B cell (primary cell): Measurements from ENCODE around the gene APOL3.
"Not testable (repeated sequence)": the region's sequence is repeated elsewhere in the genome, so short reads cannot be mapped to it uniquely, and the experiment has no call there.

Experiments
- EZH2 ChIP-seq: IDR thresholded peaks from 2 replicates; pipeline ENCODE4 v1.6.1; 2012; ENCODE audit warnings: borderline replicate concordance, low read depth, mild to moderate bottlenecking, moderate library complexity, low read length; ENCODE audit not compliant: insufficient read depth, poor library complexity, severe bottlenecking
- TF ChIP-seq, protein P1 (sequence below): fragments of 200-600 bp; IDR thresholded peaks from one replicate; pipeline ENCODE4 v1.8.0; 2022; ENCODE audit warnings: antibody characterized with exemption, mild to moderate bottlenecking

DNA sequence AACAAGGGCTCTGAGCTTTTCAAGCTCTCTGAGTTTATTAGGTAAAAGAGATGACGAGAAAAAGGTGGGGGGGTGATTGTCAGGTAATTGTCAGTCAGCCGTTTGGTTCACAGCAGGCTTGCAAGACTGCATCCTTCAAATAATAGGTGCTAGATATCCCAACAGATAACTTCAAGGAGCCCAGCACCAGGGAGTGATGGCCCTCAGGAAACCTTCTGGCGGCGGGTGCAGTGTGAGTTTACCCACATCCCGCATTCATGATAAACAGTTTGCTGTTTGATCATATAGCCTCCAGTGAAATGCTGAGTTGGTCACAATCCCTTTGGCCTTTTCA, 1.2 kb upstream of the APOL3 start:
- TF ChIP-seq, protein P1, sequence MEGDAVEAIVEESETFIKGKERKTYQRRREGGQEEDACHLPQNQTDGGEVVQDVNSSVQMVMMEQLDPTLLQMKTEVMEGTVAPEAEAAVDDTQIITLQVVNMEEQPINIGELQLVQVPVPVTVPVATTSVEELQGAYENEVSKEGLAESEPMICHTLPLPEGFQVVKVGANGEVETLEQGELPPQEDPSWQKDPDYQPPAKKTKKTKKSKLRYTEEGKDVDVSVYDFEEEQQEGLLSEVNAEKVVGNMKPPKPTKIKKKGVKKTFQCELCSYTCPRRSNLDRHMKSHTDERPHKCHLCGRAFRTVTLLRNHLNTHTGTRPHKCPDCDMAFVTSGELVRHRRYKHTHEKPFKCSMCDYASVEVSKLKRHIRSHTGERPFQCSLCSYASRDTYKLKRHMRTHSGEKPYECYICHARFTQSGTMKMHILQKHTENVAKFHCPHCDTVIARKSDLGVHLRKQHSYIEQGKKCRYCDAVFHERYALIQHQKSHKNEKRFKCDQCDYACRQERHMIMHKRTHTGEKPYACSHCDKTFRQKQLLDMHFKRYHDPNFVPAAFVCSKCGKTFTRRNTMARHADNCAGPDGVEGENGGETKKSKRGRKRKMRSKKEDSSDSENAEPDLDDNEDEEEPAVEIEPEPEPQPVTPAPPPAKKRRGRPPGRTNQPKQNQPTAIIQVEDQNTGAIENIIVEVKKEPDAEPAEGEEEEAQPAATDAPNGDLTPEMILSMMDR: not testable (repeated sequence)
- TF ChIP-seq EZH2: not testable (repeated sequence)
